Transverse colon (tissue), 4 donors: ENCODE data around the gene PTPRG. TPM values are rescaled to one million over a fixed set of nuclear protein-coding genes. Genes with fewer than 3 reads are reported as not detected.

Experiments used
- DNase-seq: peaks from one replicate; pipeline ENCODE4 v3.0.0-alpha.2; 2019
- H3K27ac ChIP-seq, 4 donors: fragments of 200-600 bp; sonication (generic); 2 replicates each; pipeline ENCODE4 v1.5.1; 2016 to 2018; ENCODE audit warnings: inconsistent platforms in 4 of 4
- H3K27me3 ChIP-seq: fragments of 200-600 bp; sonication (generic); 2 replicates; pipeline ENCODE4 v1.5.1; 2017; ENCODE audit warnings: inconsistent platforms
- H3K36me3 ChIP-seq, 4 donors: fragments of 200-600 bp; sonication (generic); 2 replicates each; pipeline ENCODE4 v1.5.1; 2017 to 2019; ENCODE audit warnings: inconsistent platforms in 4 of 4
- H3K4me1 ChIP-seq, 4 donors: fragments of 200-600 bp; sonication (generic); 2 replicates each; pipeline ENCODE4 v1.5.1; 2017 to 2020; ENCODE audit warnings: inconsistent platforms in 4 of 4
- H3K4me3 ChIP-seq, 4 donors: fragments of 200-600 bp; sonication (generic); 1 replicate in 1 of 4; 2 replicates in 3 of 4; pipeline versions ENCODE4 v1.5.1 to v1.6.1; 2017 to 2019; ENCODE audit warnings: inconsistent platforms in 4 of 4
- H3K9me3 ChIP-seq, 2 donors: fragments of 200-600 bp; sonication (generic); 2 replicates each; pipeline ENCODE4 v1.5.1; 2017 to 2019; ENCODE audit warnings: inconsistent platforms in 2 of 2
- CTCF ChIP-seq, 5 experiments: fragments of 200-600 bp in 3 of 5; fragments of 450-650 bp in 2 of 5; sonication (generic) in 3 of 5; IDR thresholded peaks; 1 replicate in 2 of 5; 2 replicates in 3 of 5; pipeline ENCODE4 v1.5.1; 2016 to 2017; ENCODE audit warnings: antibody characterized with exemption in 5 of 5, inconsistent platforms in 3 of 5, mild to moderate bottlenecking in 2 of 5, moderate library complexity in 1 of 5
- EP300 ChIP-seq: sonication (generic); formaldehyde crosslinking; IDR thresholded peaks from one replicate; pipeline ENCODE4 v1.6.1; 2017; ENCODE audit warnings: antibody characterized with exemption, low read depth
- POLR2A ChIP-seq: fragments of 450-650 bp; IDR thresholded peaks from one replicate; pipeline ENCODE4 v1.6.1; 2016; ENCODE audit warnings: antibody characterized with exemption, mild to moderate bottlenecking, moderate library complexity
- POLR2AphosphoS5 ChIP-seq, 3 donors: sonication (generic); formaldehyde crosslinking; IDR thresholded peaks; one replicate each; pipeline ENCODE4 v1.6.1; 2016; ENCODE audit warnings: antibody characterized with exemption in 3 of 3
- WGBS, 2 donors: methylation state at CpG; one replicate each; pipeline ENCODE4 v1.1.5; 2018; ENCODE audit warnings: low coverage in 1 of 2; 5-methylcytosine and 5-hydroxymethylcytosine counted together
- in situ Hi-C, 4 donors: fragments of 200-750 bp; cut with MboI; loops; one replicate each; pipeline versions ENCODE4 v1.15.0 to v1.15.1; 2017; ENCODE audit warnings: low sequenced_read_pairs in 3 of 4, low pct_ligation_motif_present in 1 of 4, low pct_unique_long_range_greater_than_20kb in 1 of 4
- intact Hi-C: fragments of 100-400 bp; cut with DNase I; formaldehyde crosslinking; loops from one replicate; pipeline ENCODE4 v1.15.1; 2023; ENCODE audit warnings: low total_unique reads
- total RNA-seq, 4 donors: library from RNA; depleted of rRNA; stranded (reverse); fragments of >200 nt; gene quantifications; one replicate each; pipeline ENCODE4 v1.1.0, GENCODE V29; 2016

PTPRG gene
- total RNA-seq, 4 donors from 2014 or later: 29.2 to 83.4 (median 41.6) TPM

DNA sequence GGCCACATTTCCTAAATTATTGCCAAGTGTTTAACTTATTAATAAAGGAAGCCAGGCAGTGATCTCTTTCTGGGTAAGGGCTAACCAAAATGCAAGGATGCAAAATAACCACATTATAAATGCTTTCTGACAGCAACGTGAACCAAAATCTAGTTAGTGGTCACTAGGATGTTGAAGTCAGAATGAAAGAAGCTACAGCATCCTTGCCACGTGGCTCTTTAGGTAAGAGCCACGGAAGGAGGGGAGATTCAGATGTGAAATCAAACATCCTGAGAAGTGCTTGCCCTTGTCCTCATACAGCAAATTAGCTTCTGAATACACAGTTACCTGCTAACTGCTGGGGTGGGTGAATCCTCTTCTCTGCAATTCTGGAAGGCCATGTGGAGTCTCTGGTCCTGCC lies 565.7 kb downstream of the PTPRG start:
- Histone ChIP-seq H3K36me3 (no peaks in the 10 kb centered on the region), H3K4me1 (peaks cover 0 to under 1% (median 0%) of the 10 kb centered on the region in 4 donors), H3K27me3 (no peaks in the 10 kb centered on the region), H3K9me3 (no peaks in the 10 kb centered on the region), H3K27ac (no peak overlapping the region), H3K4me3 (no peak overlapping the region)
- in situ Hi-C loops: no loop called here
- 80% methylated on average over 3 of the region's 3 CpGs; no CpG with 5 or more reads in 1 of the 2 donors for WGBS, 2 donors
- TF ChIP-seq POLR2A: no peak
- TF ChIP-seq POLR2AphosphoS5 (IDR thresholded peaks at IDR 0.05): no peak
- no peak for TF ChIP-seq EP300
- no peak for TF ChIP-seq CTCF (IDR thresholded peaks at IDR 0.05)
- intact Hi-C loops: loop anchor here (10.0 kb wide), 1 partner anchor 72 kb away; no protein-coding TSS in a partner anchor
- no peak for DNase-seq

GRCh38 chr3:62128051-62128450 lies 566.7 kb downstream of the PTPRG start:
- Histone ChIP-seq H3K36me3 (no peaks in the 10 kb centered on the region), H3K27me3 (no peaks in the 10 kb centered on the region), H3K4me3 (no peak overlapping the region), H3K27ac (no peak overlapping the region), H3K4me1 (peaks cover 0 to 5% (median 0%) of the 10 kb centered on the region in 4 donors), H3K9me3 (no peaks in the 10 kb centered on the region)
- in situ Hi-C loops: no loop called here
- intact Hi-C loops: loop anchor here (10.0 kb wide), 1 partner anchor 73 kb away; no protein-coding TSS in a partner anchor
- DNase-seq: no peak
- 53 to 75% methylated on average over 2 to 5 of the region's 5 CpGs for WGBS, 2 donors
- TF ChIP-seq POLR2A: no peak
- TF ChIP-seq POLR2AphosphoS5 (IDR thresholded peaks at IDR 0.05): no peak
- no peak for TF ChIP-seq CTCF (IDR thresholded peaks at IDR 0.05)
- no peak for TF ChIP-seq EP300

GRCh38 chr3:62128681-62129080 lies 567.3 kb downstream of the PTPRG start:
- H3K27me3 ChIP-seq: no peaks in the 10 kb centered on the region
- peaks cover 0 to 5% (median under 1%) of the 10 kb centered on the region in 4 donors for H3K4me1 ChIP-seq
- in situ Hi-C loops: no loop called here
- no peaks in the 10 kb centered on the region for H3K9me3 ChIP-seq
- intact Hi-C loops: loop anchor here (10.0 kb wide), 1 partner anchor 74 kb away; no protein-coding TSS in a partner anchor
- no peak for DNase-seq
- TF ChIP-seq CTCF (IDR thresholded peaks at IDR 0.05): no peak
- no peak for TF ChIP-seq POLR2AphosphoS5 (IDR thresholded peaks at IDR 0.05)
- TF ChIP-seq POLR2A: no peak
- TF ChIP-seq EP300: no peak
- no peak overlapping the region for H3K4me3 ChIP-seq
- no peak overlapping the region for H3K27ac ChIP-seq
- H3K36me3 ChIP-seq: no peaks in the 10 kb centered on the region

GRCh38 chr3:62131050-62131449 lies 569.7 kb downstream of the PTPRG start:
- no peaks in the 10 kb centered on the region for H3K9me3 ChIP-seq
- H3K36me3 ChIP-seq: no peaks in the 10 kb centered on the region
- H3K4me1 ChIP-seq: peaks cover 0 to 10% (median 3%) of the 10 kb centered on the region in 4 donors
- 35% methylated on average over 2 of the region's 2 CpGs; no CpG with 5 or more reads in 1 of the 2 donors for WGBS, 2 donors
- H3K27ac ChIP-seq: no peak overlapping the region
- TF ChIP-seq CTCF (IDR thresholded peaks at IDR 0.05) (no peak), POLR2A (no peak), POLR2AphosphoS5 (IDR thresholded peaks at IDR 0.05) (no peak), EP300 (no peak)
- H3K27me3 ChIP-seq: no peaks in the 10 kb centered on the region
- in situ Hi-C loops (no loop called here), intact Hi-C loops (no loop called here)
- no peak overlapping the region for H3K4me3 ChIP-seq
- DNase-seq: no peak
